Fibroblast of skin of right quadriceps (primary cell): ENCODE data around the gene TMEM151B.
A peak's percentile ranks its signal among the peaks of the same experiment; 100 is the strongest.
"Not testable (repeated sequence)": the region's sequence is repeated elsewhere in the genome, so short reads cannot be mapped to it uniquely, and the experiment has no call there.

Experiments used
- DNase-seq: peaks from one replicate; pipeline ENCODE4 v3.0.0-alpha.2; 2013

Gene TMEM151B

DNA sequence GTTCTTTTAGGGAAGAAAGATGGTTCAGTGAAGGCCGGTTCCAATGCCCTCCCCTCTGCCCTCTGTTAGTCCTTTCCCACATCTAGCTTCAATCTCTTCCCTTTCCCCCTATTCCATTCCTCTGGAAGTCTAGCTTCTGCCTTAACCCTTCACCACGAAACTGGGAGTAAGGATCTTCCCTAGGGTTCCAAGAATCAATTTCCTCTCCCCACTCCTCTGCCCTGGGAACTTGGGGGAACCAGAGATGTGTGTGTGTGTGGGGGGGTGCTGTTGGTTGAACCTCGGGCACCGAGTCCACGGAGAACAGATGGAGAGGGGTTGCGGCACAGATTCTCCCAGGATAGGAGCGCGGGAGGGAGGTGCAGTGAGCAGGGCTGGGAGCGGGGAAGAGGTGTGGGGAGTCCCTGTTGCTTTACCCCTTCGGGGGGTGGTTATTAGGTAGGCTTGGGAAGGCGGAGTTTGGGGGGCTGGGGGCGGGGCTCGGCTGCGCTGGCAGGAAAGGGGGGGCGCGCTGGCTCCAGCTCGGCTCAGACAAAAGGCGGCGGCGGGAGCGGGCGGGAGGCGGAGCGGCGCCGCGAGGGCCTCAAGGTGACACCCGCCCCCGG lies at the start of gene TMEM151B:
TSS of gene TMEM151B (plus strand) at position 530 of the 605 bp plus-strand sequence. CDS start 293 bp downstream, outside the sequence.
- DNase-seq, result no peak

GRCh38 chr6:44220913-44221290 lies 49.3 kb upstream of the TMEM151B start:
- DNase-seq, result no peak

GRCh38 chr6:44221291-44221960 lies 48.8 kb upstream of the TMEM151B start:
- DNase-seq, result peak; percentile 55

DNA sequence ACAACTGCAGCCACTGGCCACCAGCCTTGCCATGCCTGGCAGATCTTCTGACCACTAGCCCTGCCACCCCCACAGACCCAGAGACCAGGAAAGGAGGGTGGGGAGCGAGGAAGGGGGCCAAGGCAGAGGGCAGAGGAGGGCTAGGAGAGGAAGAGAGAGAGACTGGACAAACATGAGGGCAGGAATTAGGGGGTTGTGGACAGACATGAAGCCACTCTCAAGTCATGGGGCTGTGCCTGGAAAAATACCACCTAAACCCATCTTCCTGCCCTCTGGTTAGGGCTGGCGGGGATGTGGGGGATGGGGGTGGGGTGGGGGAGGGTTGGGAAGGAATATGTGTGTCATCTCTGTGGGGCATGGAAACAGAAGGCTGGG lies 48.3 kb upstream of the TMEM151B start:
- DNase-seq, result no peak

GRCh38 chr6:44222486-44223318 lies 47.5 kb upstream of the TMEM151B start:
- no peak for DNase-seq

- DNase-seq, result peak; percentile 48
These were observed 46.8 kb upstream of the TMEM151B start, which contains the start of gene SLC29A1 for GRCh38 chr6:44223319-44224028. Gene SLC29A1, plus strand, starts transcription at chr6:44223595. Its CDS starts 3,719 bp downstream, at chr6:44227314.

GRCh38 chr6:44224029-44224964 lies 46.0 kb upstream of the TMEM151B start:
- peak; percentile 14 for DNase-seq

DNA sequence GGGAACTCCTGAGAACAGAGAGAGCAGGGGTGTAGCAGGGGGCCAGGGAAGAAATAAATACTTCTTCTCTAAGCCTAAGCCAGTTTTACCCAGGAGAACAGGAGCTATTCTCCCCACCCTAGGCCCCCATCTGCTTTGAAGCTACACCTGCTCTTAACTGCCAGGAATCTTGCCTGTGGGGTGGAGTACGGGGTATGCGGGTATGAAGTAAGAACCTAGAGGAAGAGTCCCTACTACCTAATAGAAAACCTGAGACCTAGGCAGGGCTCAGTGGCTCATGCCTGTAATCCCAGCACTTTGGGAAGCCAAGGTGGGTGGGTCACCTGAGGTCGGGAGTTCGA lies 45.3 kb upstream of the TMEM151B start:
- no peak for DNase-seq

- no peak for DNase-seq
These were observed 44.5 kb upstream of the TMEM151B start for GRCh38 chr6:44225579-44226325.

DNA sequence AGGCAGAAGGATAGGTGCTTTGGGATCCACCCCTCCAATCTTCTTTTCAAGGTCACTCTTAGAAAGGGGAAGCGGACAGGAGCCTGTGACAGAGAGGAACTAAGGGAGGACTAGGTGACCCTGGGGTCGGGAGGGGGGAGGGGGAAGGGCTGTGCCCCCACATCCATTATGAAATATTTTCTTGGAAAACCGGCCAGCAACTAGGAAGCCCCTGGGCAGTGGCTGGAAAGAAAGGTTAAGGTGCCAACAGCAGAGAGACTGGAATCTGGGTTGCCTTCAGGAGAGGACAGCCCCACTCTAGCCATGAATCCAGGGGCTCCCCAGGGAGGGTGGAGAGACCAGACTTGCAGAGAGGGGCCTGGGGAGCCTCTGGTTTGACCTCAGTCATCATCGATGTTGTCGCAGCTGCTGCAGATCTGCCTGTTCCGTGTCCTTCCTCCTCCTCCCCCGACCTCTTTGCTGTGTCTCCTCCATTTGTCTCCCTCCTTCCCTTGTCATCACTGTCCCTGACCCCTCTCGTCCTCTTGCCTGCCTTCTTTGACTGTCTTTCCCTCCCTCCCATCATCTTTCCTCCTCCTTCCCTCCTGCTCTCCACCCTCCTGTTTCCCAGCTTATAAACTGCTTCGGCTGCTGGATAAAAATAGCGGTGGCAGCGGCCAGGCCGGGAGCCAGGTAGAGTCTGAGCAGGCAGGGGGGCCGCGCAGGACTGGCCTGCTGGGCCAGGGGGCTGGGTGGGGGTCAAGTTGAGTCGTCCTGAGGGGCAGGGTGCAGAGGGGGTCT lies 43.7 kb upstream of the TMEM151B start:
- DNase-seq, result no peak

DNA sequence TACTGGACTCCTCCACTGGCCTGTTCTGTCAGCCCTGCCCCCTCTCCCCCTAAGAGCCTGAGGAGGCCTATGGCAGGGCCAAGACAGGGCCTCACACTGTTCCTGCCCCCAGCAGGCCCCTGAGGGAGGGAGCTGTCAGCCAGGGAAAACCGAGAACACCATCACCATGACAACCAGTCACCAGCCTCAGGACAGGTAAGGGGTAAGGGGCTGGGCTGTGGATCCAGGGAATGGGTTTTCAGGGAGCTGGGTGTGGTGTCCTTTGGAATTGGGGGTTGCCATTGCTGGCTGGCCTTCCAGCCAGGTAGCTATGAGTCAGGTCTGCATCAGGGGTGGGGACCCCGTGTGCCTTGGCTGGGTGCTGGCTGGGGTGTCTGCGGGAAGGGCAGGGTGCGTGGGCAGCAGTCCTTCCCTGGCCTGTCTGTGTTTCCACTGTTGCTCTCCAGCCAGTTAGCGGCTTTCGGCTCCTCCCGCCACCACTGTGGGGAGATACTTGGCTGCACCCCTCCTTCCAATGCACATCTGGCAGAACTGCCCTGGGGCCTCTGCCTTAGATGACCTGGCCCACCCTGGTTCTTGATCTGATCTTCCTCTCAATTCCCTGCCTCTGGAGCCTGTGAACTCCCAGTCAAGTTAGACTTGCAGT lies 43.0 kb upstream of the TMEM151B start:
- no peak for DNase-seq

- DNase-seq, result no peak
These were observed 42.2 kb upstream of the TMEM151B start for GRCh38 chr6:44228031-44228430.

DNA sequence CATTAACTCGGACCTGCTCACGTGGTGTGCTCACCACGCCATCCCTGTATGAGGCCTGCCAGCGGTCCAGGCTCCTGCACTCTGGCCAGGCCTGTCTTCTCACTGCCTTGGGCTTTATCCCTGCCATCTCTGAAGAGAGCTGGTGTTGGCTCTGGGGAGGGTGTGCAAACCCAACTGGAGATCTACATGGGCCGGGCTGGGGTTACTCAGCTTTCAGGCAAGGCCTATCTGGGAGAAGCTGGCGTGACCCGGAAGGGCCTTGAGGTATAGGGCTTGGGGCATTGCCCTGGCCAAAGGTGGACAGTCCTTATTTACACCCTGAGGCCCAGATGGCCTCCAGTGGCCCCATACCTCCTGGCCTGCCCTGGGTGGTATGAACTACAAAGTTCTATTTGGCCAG lies 41.8 kb upstream of the TMEM151B start:
- DNase-seq, result no peak

DNA sequence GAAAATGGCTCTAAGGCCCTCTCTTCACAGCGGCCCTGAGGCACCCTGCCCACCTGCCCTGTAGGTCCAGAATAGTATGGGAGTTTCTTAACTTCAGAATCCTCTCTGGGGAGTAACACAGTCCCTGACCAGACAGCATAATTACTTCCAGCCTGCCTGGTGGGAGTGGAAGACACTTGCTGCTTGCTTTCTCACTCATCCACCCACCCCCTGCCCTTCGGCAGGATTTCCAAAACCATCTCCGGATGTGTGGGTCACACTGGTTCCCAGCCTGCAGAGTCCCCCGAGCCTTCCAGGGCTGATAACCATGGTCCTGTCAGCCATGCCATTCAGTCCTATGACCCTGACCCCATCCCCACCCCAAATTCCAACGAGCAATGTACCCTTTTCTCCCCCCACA lies 41.4 kb upstream of the TMEM151B start:
- no peak for DNase-seq

GRCh38 chr6:44229376-44230033 lies 40.7 kb upstream of the TMEM151B start:
- DNase-seq, result no peak

DNA sequence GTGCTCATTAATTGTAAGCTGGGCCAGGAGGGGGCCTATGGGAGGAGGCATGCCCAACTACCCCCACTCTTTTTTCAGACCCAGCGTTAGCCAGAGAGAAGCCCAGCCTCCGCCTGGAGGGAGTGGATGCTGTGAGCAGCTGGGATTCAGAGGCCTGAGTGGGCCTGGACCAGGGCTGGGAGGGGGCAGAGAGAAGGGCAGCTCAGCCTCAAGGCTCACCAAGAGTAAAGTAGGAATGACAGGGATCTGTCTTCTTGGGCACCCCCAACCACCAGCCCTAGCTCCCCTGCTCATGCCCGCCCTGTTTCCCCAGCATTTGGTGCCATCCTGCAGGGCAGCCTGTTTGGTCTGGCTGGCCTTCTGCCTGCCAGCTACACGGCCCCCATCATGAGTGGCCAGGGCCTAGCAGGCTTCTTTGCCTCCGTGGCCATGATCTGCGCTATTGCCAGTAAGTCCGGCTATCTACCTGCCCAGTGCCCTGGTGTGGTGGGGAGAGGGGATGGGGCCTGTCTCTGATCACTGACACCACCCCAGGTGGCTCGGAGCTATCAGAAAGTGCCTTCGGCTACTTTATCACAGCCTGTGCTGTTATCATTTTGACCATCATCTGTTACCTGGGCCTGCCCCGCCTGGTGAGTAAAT lies 40.1 kb upstream of the TMEM151B start:
- no peak for DNase-seq

DNA sequence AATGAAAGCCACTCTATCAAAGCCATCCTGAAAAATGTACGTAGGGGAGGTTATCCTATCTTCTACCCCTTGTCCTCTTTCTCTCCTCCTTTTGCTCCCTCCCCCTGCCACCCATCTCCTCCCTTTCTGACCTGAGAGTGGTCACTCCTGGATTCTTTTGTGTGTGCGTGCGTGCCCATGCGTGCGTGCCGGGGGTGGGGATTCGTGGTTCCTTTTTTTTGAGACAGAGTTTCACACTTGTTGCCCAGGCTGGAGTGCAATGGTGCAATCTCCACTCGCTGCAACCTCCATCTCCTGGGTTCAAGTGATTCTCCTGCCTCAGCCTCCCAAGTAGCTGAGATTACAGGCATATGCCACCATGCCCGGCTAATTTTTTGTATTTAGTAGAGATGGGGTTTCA lies 38.8 kb upstream of the TMEM151B start:
- DNase-seq, result not testable (repeated sequence)

- DNase-seq, result no peak
These were observed 37.3 kb upstream of the TMEM151B start for GRCh38 chr6:44232676-44233566.
